Glomerular visceral epithelial cell (primary cell): Measurements from ENCODE around the gene CDKN1A.
"Not testable (repeated sequence)": the region's sequence is repeated elsewhere in the genome, so short reads cannot be mapped to it uniquely, and the experiment has no call there.

Source experiments
- DNase-seq: peaks from one replicate; pipeline ENCODE4 v3.0.0-alpha.2; 2016; ENCODE audit errors: extremely low spot score

Gene CDKN1A

DNA sequence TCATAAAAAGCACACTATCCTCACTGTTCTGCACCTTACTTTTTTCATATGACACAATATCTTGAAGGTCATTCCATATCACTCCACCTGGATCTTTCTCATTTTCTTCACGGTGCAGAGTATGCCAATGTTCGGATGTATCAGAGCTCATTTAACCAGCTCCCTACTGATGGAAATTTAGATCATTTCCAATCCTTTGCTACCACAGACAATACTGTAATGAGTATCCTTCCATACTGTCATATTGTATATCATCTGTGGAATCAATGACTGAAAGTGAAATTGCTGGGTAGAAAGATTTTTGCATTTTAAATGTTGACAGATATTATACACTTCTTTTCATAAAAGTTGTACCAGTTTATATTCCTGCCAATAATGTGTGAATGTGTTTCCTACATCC, 16.9 kb downstream of the CDKN1A start:
- DNase-seq, result no peak

DNA sequence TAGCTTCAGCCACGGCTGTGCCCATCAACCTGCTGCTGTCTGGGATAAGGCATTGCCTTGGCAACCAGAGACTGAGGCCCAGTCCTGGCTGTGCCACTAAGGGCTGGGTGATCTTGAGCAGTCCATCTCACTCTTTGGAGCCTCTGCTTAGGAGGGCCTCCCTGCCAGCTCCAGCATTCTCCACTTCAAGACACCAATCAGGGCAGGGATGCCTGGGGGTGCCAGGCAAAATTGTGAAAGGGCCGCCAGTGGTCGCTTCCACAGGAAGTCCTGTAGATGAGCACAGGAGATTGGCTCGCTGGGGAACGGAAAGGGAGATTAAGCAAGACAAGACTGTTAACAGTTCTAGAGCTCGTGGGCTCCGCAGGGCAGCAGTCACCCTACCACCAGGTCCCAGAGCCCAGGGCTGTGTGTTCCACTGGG, 19.0 kb downstream of the CDKN1A start, which contains the start of gene RAB44:
TSS of gene RAB44 (plus strand) at position 346 of the 423 bp plus-strand sequence. CDS start 6,410 bp downstream, outside the sequence.
- DNase-seq, result no peak

DNA sequence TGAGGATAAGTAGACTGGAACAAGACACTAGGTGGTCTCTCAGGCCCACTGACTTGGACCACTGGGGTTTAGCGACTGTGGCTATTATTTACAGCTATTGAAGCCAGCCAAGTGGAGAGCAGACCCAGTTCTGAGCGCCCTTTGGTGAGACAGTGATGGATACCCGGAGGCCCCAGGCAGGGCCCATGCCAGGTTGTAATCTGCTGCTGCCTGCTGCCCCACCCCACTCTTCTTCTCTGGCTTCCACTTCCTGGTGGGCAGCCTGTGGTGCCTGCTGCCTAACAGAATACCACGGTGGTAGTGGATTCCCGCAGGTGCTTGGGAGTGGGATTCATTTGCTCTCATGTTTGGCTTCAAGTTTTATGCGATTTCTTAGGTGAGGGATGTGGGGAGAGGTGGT, 19.7 kb downstream of the CDKN1A start:
- no peak for DNase-seq

- DNase-seq, result no peak
Measured at GRCh38 chr6:36698871-36699271, 20.4 kb downstream of the CDKN1A start.

DNA sequence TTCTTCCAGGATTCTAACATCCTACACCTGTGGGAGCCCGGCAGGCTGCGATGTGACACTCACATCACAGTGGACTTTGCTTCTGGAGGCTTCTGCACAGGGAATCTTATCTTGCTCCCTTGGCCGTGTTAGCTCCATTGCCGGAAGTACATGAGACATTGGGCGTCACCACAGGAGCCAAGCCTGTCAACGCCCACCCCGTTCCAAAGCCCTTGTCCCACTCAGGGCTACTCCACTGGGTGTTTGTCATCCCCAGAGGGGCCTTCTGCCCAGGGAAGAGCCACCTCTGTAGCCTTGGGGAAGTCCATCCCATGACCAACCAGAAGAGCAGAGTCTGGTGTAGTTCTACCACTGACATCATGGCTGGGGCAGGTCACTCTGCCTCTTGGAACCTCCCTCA, 20.8 kb downstream of the CDKN1A start:
- DNase-seq, result no peak

DNA sequence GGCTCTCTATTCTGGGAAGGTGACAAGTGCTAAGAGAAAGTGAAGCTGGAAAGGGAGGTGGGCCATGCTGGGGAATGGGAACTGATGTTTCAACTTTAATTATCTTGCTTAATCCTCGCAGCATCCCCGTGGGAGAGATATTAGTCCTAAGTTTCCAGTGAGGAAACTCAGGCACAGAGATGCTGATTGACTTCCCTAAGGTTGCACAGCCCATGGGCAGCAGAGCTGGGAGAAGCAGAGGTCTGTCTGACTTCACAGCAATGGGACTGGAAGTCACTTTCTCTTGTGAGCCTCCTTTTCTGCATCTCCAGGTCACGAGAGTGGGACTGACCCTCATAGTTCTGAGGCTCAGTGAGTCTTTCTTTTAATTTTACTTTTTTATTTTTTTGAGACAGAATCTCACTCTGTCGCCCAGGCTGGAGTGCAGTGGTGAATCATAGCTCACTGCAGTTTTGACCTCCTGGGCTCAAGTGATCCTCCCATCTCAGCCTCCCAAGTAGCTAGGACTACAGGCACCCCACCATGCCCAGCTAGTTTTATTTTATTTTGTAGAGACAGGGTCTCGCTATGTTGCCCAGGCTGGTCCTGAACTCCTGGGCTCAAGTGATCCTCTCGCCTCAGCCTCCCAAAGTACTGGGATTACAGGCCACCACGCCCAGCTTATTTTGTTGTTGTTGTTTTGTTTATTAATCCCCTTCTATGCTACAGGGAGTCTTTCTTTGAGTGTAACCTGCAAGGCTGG, 21.7 kb downstream of the CDKN1A start:
- no peak for DNase-seq

GRCh38 chr6:36700831-36701230, 22.3 kb downstream of the CDKN1A start:
- DNase-seq, result no peak

GRCh38 chr6:36701401-36701991, 23.0 kb downstream of the CDKN1A start:
- DNase-seq, result no peak

DNA sequence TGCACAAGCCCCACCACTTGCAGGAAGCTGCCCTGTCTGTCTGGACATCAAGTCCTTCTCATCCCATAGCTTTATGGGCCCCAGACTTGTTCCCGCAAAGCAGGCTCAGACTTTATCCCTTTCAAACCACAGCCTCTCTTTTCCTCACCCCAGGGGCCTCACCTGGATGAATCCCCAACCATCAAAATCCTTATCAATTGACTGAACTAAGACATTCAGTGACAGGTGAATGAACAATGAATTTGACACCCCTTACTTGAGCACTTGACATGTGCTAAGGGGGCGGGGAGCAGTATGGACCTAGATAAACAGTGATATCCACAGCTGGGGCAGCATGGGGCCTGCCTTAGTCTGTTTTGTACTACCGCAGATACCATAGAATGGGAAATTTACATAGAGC, 24.1 kb downstream of the CDKN1A start:
- DNase-seq, result no peak

GRCh38 chr6:36703081-36703606, 24.6 kb downstream of the CDKN1A start:
- DNase-seq, result no peak

DNA sequence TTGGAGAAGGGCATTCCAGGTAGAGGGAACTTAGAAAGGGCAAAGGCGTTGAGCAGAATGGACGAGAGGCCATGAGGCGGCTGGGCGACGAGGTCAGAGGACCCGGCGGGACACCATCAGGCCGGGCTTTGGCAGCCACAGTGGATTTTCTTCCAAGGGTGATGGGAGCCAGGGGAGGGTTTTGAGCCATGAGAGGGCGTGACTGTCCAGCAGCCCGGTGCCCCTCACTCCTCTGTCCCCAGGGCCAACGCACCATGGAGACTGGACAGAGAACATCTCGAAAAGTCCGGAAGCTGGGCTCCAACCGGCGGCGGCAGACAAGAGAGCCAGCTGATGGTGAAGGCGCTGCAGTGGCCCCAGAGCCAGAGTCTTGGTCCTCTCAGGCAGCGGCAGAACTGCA, 25.5 kb downstream of the CDKN1A start:
- no peak for DNase-seq

GRCh38 chr6:36704961-36705577, 26.6 kb downstream of the CDKN1A start:
- not testable (repeated sequence) for DNase-seq

DNA sequence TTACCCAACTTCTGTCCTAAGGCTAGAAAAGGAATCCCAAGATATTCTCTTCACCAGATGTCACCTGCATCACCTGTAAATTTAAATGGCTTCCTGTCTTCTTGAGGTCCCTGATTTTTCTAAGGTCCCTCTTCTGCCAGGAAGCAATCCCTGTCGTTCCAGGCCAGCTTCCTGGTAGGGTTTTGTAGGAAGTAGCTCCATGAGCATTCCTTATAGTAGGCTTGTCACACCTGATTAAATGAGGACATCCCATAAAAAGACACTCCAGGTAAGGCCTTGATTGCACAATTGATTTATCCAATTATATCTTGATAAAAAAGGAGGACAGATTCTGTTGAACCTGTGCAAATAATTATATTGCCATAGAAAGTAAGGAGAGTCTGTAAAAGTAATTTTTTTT, 27.8 kb downstream of the CDKN1A start:
- DNase-seq, result no peak

- no peak for DNase-seq
Measured at GRCh38 chr6:36712816-36713215, 34.3 kb downstream of the CDKN1A start.

DNA sequence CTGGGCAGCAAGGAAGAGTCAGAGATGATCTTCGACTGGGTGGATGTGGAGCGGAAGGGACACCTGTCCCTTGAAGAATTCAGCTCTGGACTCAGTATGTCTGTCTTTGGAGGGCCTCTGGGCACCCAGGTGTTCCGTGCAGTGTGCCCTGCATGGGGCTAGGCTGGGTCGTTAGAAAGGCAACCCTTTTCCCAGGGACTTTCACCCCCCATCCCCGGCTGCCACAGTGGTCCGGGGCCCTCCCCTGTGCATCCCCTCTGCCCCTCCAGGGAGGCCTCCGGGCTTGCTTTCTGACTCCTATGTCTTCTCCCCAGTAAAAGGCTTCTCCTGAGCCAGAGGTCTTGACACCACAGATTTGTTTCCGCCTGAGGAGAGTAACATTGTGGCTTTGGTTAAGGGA, 35.3 kb downstream of the CDKN1A start:
- no peak for DNase-seq

- DNase-seq, result no peak
Measured at GRCh38 chr6:36714511-36714910, 36.0 kb downstream of the CDKN1A start.

- no peak for DNase-seq
Measured at GRCh38 chr6:36715469-36715868, 37.0 kb downstream of the CDKN1A start.

DNA sequence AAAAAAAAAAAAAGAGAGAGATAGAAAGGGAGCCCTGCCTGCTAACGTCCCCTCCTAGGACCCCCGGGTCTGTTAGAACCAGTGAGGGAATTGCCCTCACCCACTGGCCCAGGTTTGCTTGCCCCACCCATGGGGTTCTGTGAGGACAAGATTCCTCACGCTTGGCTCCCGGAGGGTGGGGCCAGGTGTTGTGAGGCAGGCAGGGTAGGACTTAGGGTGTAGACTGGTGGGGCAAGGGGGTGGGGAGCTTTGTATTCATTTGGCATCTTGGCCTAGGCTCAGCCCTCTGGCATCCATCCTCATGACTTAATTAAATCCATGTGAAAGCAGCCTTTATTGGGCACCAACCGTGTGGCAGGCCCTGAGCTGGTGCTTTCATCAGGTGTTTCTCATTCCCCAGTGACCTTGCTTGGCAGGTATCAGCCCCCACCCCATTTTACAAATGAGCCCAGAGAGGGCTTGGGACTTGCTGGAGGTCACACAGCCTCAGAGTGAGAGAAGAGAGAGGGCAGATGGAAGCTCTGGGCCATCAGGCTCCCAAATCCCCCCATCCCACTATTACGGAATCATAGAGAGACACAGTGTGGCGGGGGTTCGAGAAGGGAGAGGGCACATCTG, 38.1 kb downstream of the CDKN1A start:
- DNase-seq, result no peak

- DNase-seq, result no peak
Measured at GRCh38 chr6:36717231-36717825, 38.8 kb downstream of the CDKN1A start.

DNA sequence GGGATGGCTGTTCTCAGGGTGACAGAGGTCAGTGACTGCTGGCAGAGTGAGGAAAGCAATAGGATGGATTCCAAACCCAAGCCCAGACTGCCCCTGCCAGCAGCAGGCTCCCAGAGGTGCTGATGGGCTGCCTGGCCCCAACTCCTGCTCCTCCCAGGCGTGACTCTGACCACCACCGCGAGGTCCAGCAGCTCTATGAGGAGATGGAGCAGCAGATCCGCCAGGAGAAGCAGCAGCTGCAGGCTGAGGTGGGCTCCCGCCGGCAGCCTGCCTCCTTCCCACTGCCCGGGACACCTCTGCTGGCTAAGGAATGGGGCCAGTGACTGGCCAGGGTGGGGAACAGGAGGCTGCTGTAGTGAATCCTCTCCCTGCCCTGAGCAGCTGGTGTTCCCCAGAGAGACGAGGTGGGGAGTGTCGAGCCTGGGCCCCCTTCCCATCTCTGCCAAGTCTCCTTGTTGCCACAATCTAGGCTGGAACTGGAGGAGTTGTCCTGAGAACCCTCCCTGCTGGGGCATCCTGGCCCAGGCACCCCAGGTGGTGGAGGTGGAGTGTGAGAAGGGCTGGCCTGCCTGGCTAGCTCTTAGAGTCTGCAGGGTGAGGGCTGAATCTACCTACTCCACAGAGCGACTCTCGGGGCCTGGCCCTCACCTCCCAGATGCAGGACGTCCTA, 39.5 kb downstream of the CDKN1A start:
- DNase-seq, result no peak

DNA sequence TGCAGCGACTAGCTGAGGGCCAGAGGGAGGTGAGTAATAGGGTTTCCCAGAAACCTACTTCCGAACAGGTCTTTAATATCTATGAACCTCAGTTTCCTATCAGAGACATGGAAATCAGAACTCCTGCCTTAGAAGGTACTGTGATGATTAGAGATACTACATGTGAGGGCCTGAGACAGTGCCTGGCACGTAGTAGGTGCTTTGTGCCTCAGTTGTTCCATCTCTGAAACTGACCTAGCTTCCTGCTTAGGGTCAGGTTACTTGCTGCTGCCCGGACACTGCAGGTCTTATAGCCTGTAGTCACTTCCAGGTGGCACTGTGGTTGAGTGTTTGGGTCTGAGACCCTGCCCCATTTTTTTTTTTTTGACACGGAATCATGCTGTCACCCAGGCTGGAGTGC, 40.0 kb downstream of the CDKN1A start:
- DNase-seq, result no peak
